AG08395 (cell line): Measurements from ENCODE around the gene KCNJ16.
"Not testable (repeated sequence)": the region's sequence is repeated elsewhere in the genome, so short reads cannot be mapped to it uniquely, and the experiment has no call there.

ENCODE experiments used
- DNase-seq: peaks from one replicate; pipeline ENCODE4 v3.0.0; 2012; ENCODE audit warnings: mixed read lengths, low spot score

KCNJ16 gene

DNA sequence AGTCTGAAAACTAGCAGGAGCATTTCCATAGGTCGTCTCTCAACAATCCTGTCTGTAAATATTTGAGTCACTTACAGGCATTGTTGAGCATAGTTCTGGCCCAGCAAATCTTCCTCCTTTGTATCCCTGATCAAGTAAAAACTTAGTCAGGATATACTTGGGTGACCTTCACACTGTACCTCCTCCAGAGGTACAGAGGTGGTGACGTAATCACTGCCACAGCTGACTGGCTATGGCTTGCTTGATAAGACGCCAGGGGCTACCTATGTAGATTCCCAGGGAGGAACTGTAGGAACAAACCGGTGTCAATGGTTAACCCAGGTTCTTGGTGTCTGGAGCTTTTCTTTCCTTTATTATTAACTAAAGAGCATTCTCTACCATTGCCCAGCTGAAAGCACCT lies at the start of gene KCNJ16:
KCNJ16 (plus strand) TSS at position 270 of the 400 bp plus-strand sequence. CDS start 56,863 bp downstream, outside the sequence.
- DNase-seq = no peak

DNA sequence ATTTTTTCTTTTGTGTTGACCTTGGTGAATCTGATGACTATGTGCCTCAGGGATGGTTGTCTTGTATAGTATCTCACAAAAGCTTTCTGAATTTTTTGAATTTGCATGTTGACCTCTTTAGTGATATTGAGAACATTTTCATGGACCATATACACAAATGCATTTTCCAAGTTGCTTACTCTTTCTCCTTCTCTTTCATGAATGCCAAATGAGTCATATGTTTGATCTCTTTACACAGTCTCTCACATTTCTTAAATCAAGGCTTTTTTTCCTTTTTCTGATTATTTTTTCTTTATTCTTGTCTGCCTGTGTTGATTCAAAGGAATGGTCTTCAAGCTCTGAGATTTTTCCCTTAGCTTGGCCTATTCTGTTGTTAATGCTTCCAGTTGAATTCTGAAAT lies 46.6 kb upstream of the KCNJ16 start:
- no peak for DNase-seq

DNA sequence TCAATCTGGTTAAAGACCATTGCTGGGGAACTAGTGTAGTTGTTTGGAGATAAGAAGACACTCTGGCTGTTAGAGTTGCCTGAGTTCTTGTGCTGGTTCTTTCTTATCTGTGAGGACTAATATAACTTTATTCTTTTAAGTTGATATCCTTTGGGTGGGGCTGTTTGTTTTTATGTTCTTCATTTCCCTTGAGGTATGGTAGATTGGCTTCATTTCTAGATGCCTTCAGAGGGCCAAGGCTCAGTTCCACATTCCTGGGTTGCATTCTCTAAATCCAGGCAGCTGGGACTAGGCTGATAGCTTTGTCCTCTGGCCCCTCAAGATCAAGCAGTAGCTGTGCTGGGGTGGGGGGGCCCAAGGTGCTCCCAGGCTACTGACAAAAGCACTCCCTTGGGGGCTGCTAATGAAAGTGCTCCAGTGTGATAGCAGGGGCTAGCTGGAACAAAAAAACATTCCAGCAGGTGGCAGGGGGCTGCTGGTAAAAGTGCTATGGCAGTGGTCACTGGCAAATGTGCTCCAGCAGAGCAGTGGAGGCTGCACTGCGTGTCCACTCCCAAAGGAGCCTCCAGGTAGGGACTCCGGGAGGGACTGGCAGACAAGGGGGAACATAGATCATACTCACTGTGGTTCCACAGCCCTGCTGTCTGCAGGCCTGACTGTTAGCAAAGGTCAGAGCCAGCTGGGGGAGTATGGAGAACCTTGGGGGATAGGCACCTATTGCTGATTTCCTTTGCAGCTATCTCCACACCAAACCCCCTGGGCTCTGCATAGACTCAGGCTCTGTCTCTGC lies 45.9 kb upstream of the KCNJ16 start:
- DNase-seq = no peak

DNA sequence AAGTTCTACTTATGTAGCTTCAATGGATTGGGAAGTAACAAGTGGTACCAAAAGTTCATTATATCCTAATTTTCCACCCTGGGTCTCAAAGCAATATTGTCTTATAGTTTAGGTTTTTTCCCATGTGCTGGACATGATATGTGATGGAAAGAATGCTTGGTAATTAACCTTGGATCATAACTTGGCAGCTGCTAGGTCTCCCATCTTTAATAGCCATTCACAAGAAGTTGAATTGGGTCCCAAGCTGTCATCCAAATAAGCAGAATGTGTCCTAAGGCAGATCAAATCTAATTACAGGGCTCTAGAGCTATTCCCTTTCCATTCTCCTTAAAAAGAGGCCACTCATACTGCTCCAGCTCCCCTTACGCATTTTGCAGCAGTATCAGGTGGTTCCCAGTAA lies 44.7 kb upstream of the KCNJ16 start:
- no peak for DNase-seq

DNA sequence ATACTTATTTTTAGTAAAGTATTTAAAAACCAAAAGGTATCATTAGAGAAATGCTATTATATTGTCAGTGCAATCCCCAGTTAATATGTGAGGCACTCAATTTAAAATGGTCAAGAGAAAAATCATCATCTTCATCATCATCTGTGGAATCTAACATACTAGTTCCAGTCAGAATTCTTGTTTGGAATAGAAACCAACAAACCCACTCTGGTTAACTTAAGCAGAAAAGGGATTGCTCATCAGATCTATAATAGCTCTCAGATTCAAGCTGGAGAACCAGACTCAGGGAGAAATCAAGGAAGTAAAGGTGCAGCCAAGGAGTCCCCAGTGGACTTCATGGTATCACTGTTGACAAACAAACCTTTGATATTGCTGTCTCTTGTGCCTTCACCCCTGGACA lies 43.7 kb upstream of the KCNJ16 start:
- DNase-seq = no peak

DNA sequence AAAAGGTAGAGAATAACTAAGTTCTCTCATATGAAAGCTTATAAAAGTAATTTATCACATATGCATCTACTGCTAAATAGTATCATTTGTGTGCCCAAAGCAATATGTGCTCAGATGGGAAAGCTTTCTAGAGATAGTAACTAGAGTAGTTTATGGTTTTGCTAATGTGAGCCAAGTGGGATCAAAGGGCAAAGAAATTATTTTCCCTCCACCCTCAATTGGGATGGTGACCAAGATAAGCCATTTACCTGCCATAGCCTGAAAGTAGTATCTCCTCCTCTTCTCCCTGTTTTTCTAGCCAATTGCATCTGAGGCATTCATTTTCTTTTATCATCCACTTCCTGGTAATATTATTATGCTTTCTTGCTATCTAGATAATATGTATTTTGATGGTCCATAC lies 41.9 kb upstream of the KCNJ16 start:
- no peak for DNase-seq

DNA sequence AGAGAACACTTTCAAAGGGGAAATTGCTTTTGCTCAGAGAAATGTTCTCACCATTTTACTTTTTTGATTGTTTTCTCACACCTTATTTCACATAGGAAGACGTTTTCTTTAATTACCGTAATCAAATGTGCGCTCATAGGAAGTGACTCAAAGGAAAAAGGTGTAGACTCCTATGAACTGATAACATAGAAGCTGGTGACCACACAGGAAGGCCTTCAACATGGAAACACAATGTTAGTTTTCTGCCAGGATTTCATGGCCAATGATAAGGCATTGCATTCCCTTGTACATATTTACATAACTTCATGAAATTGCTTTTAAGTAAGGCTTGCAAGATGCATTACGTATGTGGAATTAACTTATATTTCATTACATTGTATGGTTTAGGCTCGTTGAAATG lies 40.9 kb upstream of the KCNJ16 start:
- DNase-seq = no peak

DNA sequence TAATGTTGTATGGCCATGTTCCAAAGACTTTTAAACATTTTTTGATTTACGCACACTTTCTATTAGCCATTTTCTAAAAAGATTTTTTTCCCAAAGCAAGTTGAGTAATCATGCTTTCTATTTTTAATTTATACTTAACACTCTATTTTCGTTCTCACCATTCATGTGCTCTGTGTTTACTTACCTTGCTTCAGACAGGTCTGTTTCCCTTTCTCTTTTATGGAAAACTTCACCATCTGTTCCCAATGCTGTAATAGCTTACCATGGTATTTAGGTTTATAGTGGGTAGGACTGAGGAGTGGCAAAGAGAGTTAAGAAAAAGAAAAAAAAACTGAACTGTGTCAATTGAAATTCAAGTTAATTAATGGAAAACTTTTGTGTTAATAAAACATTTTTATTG lies 37.5 kb upstream of the KCNJ16 start:
- DNase-seq = no peak

DNA sequence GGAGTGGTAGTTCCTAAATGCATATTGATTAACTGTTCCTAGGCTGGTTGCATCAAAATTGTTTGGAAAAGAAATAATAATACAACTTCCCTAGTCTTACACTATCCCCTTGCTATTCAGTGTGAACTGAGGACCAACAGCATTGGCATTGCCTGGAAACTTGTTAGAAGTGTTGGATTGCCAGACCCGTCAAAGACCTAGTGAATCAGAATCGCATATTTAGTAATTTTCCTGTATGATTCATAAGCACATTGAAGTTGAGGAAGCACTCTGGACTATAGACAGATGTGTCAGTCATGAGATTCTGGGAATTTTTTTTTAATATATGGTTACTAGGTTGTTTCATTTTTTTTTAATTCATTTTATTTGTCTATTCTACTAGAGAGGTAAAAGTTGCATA lies 34.7 kb upstream of the KCNJ16 start:
- no peak for DNase-seq

DNA sequence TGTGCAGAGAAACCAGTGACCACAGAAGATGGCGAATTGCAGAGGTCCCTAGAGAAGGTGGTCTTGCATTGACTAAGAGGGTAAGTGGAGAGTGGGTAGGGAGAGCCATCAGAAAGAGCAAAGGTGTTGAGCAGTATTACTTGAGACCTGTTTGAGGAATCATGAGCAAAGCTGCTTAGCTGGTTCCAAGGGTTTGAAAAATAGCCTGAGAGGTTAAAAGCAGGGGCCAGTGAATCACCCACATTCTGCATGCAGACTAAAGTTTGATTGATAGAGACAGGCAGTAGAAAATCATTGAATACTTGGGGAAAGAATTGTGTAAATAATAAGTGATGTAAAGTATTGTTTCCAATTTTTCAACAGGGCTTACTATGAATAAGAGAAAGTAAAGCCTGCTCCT lies 34.0 kb upstream of the KCNJ16 start:
- no peak for DNase-seq

DNA sequence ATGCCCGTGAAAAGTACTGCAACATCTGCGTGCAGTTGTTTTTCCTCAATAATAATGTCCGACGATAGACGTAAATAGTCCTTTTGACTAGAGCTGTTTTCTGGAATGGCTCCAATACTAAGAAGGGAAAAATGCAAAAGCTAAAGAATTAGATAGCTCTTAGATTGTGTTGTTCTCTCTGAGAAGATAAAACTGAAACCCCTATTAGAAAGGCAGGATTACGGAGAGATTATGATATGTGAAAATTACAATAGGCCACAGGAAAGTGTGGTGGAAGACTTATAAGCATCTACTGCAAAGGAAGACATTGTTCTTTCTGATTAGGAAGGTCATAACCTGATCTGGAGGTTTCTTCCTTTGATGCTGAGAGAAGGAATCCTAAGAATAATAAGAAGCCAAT lies 33.5 kb upstream of the KCNJ16 start:
- no peak for DNase-seq

DNA sequence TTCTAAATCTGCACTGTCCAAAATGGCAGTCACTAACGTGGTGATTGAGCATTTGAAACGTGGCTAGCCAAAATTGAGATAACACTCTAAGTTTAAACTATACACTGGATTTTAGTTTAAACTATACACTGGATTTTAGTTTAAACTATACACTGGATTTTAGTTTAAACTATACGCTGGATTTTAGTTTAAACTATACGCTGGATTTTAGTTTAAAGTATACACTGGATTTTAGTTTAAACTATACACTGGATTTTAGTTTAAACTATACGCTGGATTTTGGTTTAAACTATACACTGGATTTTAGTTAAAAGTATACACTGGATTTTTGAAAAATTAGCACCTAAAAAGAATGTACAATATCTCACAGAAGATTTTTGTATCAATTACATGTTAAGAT lies 29.2 kb upstream of the KCNJ16 start:
- DNase-seq = not testable (repeated sequence)

DNA sequence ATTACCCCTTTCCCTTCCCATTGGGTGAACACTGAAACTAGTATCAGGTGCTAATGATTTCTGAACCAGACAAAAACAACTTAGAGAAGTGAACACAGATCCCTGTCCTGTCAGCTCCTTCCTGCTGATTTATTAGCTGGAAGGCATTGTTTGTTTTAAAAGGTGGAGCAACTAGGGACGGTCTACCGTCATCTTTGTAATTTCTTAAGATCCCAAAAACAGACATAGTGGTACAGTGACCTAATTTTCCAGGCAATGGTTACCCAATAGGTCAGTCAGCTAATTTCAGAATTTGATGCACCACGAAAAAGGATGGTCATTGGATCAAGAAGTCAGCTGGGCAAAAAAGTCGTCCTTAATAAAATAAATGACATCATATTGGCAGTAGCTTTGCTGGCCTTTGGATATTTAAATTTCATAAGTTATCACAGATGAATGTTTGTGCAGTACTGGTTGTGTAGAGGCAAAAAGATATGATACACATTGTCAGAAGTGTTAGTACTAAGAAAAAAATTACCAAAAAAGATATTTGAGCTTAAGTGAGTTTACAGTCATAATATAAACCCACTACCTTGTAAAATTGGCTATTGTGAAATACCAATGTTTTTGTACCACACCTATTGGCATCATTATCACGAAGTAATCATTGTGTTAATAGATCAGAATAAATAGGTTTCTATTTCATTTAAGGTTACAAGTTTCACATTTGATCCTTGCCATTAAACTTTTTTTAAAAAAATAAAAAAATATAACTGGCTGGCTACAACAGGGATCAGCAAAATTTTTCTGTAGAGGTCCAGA lies 27.2 kb upstream of the KCNJ16 start:
- DNase-seq = no peak

DNA sequence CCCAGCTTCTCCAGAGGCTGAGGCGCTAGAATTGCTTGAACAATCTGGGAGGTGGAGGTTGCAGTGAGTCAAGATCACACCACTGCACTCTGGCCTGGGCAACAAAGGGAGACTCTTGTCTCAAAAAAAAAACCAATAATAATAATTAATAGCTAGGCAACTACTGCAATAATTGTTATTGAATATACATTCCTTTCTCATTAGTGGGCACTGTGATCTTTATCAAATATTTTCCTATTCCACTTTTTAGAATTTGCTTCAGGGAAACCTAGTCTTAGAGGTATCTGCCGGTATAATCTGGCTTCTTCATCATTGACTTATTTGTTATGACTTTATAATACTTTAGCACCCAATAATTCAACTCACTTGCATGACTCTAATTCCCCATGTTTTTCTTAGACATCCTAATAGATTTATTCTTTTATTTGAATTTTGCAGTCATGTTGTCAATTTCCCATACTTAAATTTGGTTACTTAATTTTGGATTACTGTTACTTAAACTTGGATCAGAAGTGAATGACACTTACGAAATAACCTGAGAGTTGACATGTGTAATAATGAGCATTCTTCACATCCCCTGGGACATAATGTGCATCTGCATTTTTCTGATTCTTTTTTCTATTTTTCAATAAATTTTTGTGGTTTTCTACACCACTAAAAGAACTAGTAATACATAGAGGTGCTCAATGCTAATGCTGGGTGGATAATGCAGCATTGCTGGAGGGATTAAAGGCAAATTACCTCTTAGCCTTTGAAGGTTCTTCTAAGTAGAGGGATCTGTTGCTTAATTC lies 25.0 kb upstream of the KCNJ16 start:
- DNase-seq = no peak

DNA sequence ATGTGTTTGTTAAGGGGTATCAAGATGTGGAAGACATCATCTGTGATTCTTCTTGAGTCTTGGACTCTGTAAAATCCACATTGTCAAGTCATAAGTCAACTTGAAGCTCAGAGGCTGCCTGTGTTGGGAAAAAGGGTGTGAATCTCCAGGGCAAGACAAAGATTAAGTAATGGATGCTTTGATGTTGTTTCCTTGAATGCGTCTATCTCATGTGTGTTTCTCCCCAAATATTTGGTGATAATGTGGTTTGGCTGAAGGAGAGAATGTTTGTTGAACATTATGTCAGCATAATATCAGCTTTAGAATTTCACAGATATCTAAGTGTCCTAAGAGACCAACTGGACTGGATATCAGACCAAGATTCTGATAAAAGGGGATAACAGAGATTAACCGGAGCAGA lies 24.1 kb upstream of the KCNJ16 start:
- DNase-seq = no peak

DNA sequence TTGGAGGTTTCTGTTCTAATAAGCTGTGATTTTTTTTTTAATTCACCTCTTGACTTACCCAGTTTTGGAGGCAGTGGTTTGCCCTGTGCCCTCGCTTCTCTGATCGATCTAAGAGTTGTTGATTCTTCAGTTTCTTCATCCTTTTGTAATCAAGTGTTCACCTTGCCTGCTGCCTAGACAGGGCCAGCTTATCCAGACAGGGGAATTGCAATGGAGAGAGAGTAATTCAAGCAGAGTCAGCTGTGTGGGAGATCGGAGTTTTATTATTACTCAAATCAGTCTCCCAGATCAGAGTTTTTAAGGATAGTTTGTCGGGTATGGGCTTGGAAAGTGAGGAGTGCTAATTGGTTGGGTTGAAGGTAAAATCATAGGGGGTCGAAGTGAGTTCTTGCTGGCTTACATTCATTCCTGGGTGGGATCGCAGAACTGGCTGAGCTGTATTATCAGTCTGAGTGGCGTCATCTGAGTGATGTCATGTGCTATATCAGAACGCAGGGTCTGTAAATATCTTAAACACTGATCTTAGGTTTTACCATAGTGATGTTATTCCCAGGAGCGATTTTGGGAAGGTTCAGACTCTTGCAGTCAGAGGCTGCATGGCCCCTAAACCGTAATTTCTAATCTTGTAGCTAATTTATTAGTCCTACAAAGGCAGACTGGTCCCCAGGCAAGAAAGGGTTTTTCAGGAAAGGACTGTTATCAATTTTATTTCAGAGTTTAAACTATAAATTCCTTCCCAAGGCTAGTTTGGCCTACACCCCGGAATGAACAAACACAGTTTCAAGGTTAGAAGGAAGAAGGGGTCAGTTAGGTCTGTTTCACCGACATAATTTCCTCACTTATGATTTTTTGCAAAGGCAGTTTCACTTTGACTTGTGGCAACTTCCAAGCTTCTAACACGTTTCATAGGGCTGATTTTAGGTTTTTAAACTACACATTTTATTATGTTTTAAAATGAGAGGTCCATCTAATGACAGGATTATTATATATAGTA lies 21.5 kb upstream of the KCNJ16 start:
- no peak for DNase-seq

DNA sequence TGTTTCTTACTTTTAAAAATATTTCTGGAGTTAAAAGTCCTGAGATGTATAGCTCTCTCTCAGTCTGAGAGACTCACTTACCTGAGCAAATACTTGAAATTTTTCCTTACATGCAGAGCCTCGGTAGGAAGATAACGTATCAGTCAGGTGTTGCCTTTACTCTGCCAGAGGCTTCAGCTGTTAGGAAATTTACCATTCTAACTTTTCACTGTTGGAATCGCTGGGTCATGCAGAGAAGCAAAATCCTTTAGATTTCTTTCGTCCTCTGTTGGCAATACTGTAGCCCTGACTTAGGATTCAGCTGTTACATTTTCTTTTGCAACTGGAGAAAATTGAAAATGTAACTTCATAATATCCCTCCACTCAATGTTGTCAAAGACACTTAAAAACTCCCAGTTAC lies 20.0 kb upstream of the KCNJ16 start:
- no peak for DNase-seq

DNA sequence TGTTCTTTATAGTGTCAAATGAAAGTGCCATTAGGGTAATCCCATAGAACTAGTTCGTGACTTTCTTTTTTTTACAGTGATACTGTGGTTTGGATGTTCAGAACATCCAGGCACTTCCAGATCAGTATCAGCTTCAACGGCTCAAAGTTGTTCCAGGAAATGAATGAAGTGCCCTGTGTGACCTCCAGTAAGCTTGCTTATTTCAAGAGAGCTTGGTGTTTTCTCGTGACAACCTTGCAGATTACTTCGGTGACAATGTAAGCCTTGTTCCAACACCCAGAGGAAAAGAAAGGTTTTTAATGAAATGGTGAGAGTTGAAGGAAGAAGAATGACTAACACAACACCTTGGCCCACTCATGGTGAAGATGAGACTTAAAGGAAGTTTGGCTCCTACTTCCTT lies 16.0 kb upstream of the KCNJ16 start:
- DNase-seq = no peak

DNA sequence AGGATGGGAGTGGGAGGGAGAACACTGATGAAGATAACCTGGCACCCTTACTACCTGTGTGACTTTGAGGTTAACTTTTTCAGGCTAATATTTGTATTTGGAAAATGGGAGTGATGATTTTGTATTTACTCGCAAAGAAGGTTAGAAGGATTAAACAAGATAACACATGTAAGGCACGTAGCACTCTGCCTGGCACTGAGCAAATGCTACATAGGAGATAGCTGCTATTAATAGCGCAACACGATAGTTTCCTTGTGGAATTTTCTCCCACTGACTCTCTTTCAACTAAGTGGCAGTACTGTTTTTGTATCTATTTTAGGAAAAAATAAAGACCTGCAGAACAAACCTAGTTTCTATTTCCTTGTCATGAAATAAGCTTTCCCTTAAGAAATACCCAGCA lies 15.4 kb upstream of the KCNJ16 start:
- no peak for DNase-seq

DNA sequence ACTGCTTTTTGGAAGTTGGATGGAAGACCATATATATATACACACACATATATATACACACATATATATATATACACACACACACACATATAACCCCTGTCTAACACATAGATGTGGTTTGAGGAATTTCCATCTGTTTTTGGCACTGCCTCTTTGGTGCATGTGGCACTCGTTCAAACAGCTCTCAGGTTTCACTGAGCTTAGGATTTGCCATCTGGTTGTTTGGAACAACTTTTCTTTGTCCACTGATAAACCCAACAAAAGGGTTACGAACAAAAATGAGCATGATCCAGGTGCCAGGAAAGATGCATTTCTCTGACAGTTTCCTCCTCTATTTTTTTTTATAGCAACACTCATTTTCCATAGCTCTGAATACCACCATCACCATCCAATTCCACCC lies 14.6 kb upstream of the KCNJ16 start:
- peak; percentile 10 for DNase-seq

DNA sequence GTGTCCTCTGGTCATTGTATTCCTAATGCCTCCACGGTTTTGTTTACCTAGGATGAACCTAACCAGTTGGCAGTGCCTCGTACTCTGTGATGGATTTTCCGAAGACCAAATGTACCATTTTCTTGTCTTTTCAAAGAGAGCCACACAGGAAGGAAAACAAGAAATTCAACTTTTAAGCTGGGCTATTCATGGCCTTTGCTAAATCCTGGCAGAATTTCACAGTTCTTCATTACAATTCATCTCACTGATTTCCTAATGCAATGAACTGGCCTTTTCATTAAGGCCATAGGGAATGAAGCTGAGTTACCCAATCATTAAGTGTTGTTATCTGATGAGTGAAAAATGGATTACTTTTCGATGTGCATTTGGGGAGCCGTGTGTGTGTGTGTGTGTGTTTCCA lies 7.9 kb upstream of the KCNJ16 start:
- no peak for DNase-seq
